ENCODE data around the gene FLOT2. TPM values are rescaled to one million over a fixed set of nuclear protein-coding genes. Genes with fewer than 3 reads are reported as not detected.
A peak's percentile ranks its signal among the peaks of the same experiment; 100 is the strongest.
"Not testable (repeated sequence)": the region's sequence is repeated elsewhere in the genome, so short reads cannot be mapped to it uniquely, and the experiment has no call there.

FLOT2 gene
- total and polyA plus RNA-seq, 12 donors: 23.8 to 193 (median 69.1) TPM

DNA sequence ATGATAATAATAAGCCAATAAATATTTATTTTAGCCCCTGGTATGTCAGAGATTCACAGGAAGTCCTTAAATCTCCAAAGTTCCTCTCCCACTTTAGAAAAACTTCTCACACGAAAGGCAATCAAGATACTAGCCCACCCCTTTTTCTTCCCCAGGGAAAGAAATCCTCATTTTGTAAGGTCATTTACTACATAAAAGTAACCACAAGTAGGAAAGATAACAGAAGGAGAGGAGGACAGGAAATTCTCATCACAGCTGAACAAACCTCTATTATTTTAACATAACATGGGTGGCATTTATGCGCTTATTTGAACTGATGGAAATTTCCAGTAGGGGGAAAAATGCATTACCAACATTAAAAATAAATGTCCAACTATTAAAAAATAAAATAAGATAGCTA, 58.3 kb downstream of the FLOT2 start:
- WGBS, 4 donors: 71 to 87% (median 78%) methylated on average over 2 of the region's 2 CpGs
- Histone ChIP-seq H3K9me3 (replicated peaks in 1 of 3) (no peaks in the 10 kb centered on the region), H3K4me1 (replicated peaks in 1 of 2) (peaks cover 5 to 10% of the 10 kb centered on the region in 2 donors), H3K27ac (no peak overlapping the region), H3K36me3 (replicated peaks in 1 of 2) (no peaks in the 10 kb centered on the region), H3K27me3 (no peaks in the 10 kb centered on the region), H3K4me3 (no peak overlapping the region)
- no peak for DNase-seq
- intact Hi-C loops (cut with DNase I): no loop called here
- TF ChIP-seq, protein P1, sequence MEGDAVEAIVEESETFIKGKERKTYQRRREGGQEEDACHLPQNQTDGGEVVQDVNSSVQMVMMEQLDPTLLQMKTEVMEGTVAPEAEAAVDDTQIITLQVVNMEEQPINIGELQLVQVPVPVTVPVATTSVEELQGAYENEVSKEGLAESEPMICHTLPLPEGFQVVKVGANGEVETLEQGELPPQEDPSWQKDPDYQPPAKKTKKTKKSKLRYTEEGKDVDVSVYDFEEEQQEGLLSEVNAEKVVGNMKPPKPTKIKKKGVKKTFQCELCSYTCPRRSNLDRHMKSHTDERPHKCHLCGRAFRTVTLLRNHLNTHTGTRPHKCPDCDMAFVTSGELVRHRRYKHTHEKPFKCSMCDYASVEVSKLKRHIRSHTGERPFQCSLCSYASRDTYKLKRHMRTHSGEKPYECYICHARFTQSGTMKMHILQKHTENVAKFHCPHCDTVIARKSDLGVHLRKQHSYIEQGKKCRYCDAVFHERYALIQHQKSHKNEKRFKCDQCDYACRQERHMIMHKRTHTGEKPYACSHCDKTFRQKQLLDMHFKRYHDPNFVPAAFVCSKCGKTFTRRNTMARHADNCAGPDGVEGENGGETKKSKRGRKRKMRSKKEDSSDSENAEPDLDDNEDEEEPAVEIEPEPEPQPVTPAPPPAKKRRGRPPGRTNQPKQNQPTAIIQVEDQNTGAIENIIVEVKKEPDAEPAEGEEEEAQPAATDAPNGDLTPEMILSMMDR (IDR thresholded peaks at IDR 0.05): no peak
- TF ChIP-seq POLR2A (IDR thresholded peaks at IDR 0.05): no peak

DNA sequence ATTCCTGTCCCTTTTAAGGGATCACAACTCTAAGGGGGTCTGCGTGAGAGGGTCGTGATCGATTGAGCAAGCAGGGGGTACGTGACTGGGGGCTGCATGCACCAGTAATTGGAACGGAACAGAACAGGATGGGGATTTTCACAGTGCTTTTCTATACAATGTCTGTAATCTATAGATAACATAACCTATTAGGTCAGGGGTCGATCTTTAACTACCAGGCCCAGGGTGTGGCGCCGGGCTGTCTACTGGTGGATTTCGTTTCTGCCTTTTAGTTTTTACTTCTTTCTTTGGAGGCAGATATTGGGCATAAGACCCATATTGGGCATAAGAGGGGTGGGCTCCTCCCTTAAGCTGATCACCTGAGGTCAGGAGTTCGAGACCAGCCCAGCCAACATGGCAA, 61.0 kb downstream of the FLOT2 start:
- H3K4me3 ChIP-seq; H3K27me3 ChIP-seq; H3K36me3 ChIP-seq (replicated peaks in 1 of 2); intact Hi-C loops (cut with DNase I); H3K27ac ChIP-seq; H3K4me1 ChIP-seq (replicated peaks in 1 of 2); H3K9me3 ChIP-seq (replicated peaks in 1 of 3): not testable (repeated sequence)
- peak in 1 of 7 donors; percentile 38 for DNase-seq
- WGBS, 4 donors: 90 to 93% (median 92%) methylated on average over 8 to 10 of the region's 10 CpGs

DNA sequence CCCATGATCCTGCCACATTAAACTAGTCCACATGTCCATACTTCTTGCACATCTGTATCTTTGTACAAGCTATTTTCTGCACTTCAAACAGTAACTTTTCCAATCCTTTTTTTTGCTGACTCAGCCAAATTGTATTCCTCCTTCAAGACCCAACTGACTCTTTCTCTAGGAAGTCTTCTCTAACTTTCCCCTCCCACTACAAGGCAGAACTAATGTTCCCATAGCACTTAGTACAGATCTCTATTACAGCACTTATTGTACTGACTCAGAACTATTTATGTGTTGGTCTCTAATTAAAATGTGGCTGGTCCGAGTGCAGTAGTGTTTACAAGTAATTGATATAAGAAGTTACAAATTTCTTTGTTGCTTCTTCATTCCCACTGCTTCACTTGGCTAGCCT, 63.1 kb downstream of the FLOT2 start:
- Histone ChIP-seq H3K27ac (no peak overlapping the region), H3K36me3 (replicated peaks in 1 of 2) (no peaks in the 10 kb centered on the region), H3K27me3 (no peaks in the 10 kb centered on the region), H3K9me3 (replicated peaks in 1 of 3) (no peaks in the 10 kb centered on the region), H3K4me3 (no peak overlapping the region), H3K4me1 (replicated peaks in 1 of 2) (no peaks in the 10 kb centered on the region)
- 96 to 100% (median 100%) methylated on average over 1 of the region's 1 CpG for WGBS, 4 donors
- TF ChIP-seq, protein P1 (IDR thresholded peaks at IDR 0.05): no peak
- TF ChIP-seq POLR2A (IDR thresholded peaks at IDR 0.05): no peak
- DNase-seq: no peak
- intact Hi-C loops (cut with DNase I): no loop called here

MicroRNAs within 50 kb of the gene (microRNA counts, 767-probe panel; counts per million panel counts)
- microRNA hsa-miR-144-3p (0 to 3,569 counts per million in 2 donors), microRNA hsa-miR-451a (4,554 to 6,747 counts per million in 2 donors)

Small RNAs within 50 kb of the gene (microRNA-seq; reads per million reads assigned to microRNA genes)
- 0 reads per million in 3 donors for gene MIR451B

Small RNAs within 50 kb of the gene (small RNA-seq; reads per million reads assigned to genes)
- gene RF00019: 0 reads per million in 2 donors

Other genes starting within 250 kb of the FLOT2 start
- 100 to 1,000 TPM in 3 of 9 donors, 10 to 100 TPM in 6; 58.5 to 195 (median 84.8) TPM for gene SDF2, start 235.8 kb downstream of the FLOT2 start, total RNA-seq
- gene SDF2, start 235.8 kb downstream of the FLOT2 start, polyA plus RNA-seq: 100 to 1,000 TPM in 1 of 3 donors, 10 to 100 TPM in 2; 50.6 to 121 (median 52.7) TPM
- gene SUPT6H, start 235.5 kb downstream of the FLOT2 start, total RNA-seq: 100 to 1,000 TPM in 1 of 9 donors, 10 to 100 TPM in 8; 48.1 to 125 (median 68.5) TPM
- 10 to 100 TPM; 58.9 to 76.4 (median 74.2) TPM for gene SUPT6H, start 235.5 kb downstream of the FLOT2 start, polyA plus RNA-seq
- gene PROCA1, start 185.8 kb downstream of the FLOT2 start, total RNA-seq: 1 to 10 TPM in 4 of 9 donors, under 1 TPM in 4, not detected in 1; 0.61 to 3.2 (median 1.6) TPM
- gene PROCA1, start 185.8 kb downstream of the FLOT2 start, polyA plus RNA-seq: 1 to 10 TPM in 2 of 3 donors, under 1 TPM in 1; 0.75 to 8.8 (median 3.8) TPM
- 100 to 1,000 TPM; 111 to 332 (median 150) TPM for gene RAB34, start 179.9 kb downstream of the FLOT2 start, total RNA-seq
- 100 to 1,000 TPM; 114 to 195 (median 139) TPM for gene RAB34, start 179.9 kb downstream of the FLOT2 start, polyA plus RNA-seq
- gene RPL23A, start 177.7 kb downstream of the FLOT2 start, total RNA-seq: 1,000 to 10,000 TPM in 5 of 9 donors, 100 to 1,000 TPM in 4; 135 to 1,266 (median 1,139) TPM
- 100 to 1,000 TPM; 523 to 901 (median 672) TPM for gene RPL23A, start 177.7 kb downstream of the FLOT2 start, polyA plus RNA-seq
- 10 to 100 TPM in 2 of 9 donors, 1 to 10 TPM in 6, under 1 TPM in 1; 0.52 to 13.0 (median 5.6) TPM for gene TLCD1, start 171.5 kb downstream of the FLOT2 start, total RNA-seq
- 10 to 100 TPM in 1 of 3 donors, 1 to 10 TPM in 2; 3.9 to 18.8 (median 6.8) TPM for gene TLCD1, start 171.5 kb downstream of the FLOT2 start, polyA plus RNA-seq
- gene NEK8, start 168.9 kb downstream of the FLOT2 start, total RNA-seq: 10 to 100 TPM in 1 of 9 donors, 1 to 10 TPM in 7, under 1 TPM in 1; 0.54 to 11.9 (median 6.1) TPM
- gene NEK8, start 168.9 kb downstream of the FLOT2 start, polyA plus RNA-seq: 10 to 100 TPM in 1 of 3 donors, 1 to 10 TPM in 2; 6.0 to 10.8 (median 6.6) TPM
- 10 to 100 TPM in 8 of 9 donors, 1 to 10 TPM in 1; 8.2 to 50.5 (median 23.0) TPM for gene TRAF4, start 153.7 kb downstream of the FLOT2 start, total RNA-seq
- gene TRAF4, start 153.7 kb downstream of the FLOT2 start, polyA plus RNA-seq: 10 to 100 TPM; 13.0 to 22.7 (median 17.9) TPM
- gene FAM222B, start 54.9 kb downstream of the FLOT2 start, total RNA-seq: 10 to 100 TPM in 6 of 9 donors, 1 to 10 TPM in 3; 5.0 to 18.3 (median 14.8) TPM
- 10 to 100 TPM in 2 of 3 donors, 1 to 10 TPM in 1; 4.9 to 16.4 (median 10.6) TPM for gene FAM222B, start 54.9 kb downstream of the FLOT2 start, polyA plus RNA-seq
- gene ERAL1, start 42.7 kb downstream of the FLOT2 start, total RNA-seq: 10 to 100 TPM; 42.8 to 62.1 (median 51.7) TPM
- 10 to 100 TPM; 44.0 to 80.8 (median 60.9) TPM for gene ERAL1, start 42.7 kb downstream of the FLOT2 start, polyA plus RNA-seq
- 10 to 100 TPM in 8 of 9 donors, 1 to 10 TPM in 1; 4.4 to 23.5 (median 14.9) TPM for gene DHRS13, start 5.3 kb upstream of the FLOT2 start, total RNA-seq
- gene DHRS13, start 5.3 kb upstream of the FLOT2 start, polyA plus RNA-seq: 10 to 100 TPM in 2 of 3 donors, 1 to 10 TPM in 1; 8.9 to 15.4 (median 10.5) TPM
- 10 to 100 TPM; 14.4 to 47.9 (median 31.4) TPM for gene PHF12, start 53.8 kb upstream of the FLOT2 start, total RNA-seq
- gene PHF12, start 53.8 kb upstream of the FLOT2 start, polyA plus RNA-seq: 10 to 100 TPM; 16.2 to 22.7 (median 18.7) TPM
- gene SEZ6, start 108.3 kb upstream of the FLOT2 start, total RNA-seq: 1 to 10 TPM in 1 of 9 donors, under 1 TPM in 2, not detected in 6; 0.11 to 1.0 (median 0.14) TPM
- gene SEZ6, start 108.3 kb upstream of the FLOT2 start, polyA plus RNA-seq: under 1 TPM; 0.18 to 0.88 (median 0.47) TPM
- 1 to 10 TPM in 7 of 9 donors, under 1 TPM in 2; 0.47 to 2.2 (median 1.4) TPM for gene PIPOX, start 145.4 kb upstream of the FLOT2 start, total RNA-seq
- gene PIPOX, start 145.4 kb upstream of the FLOT2 start, polyA plus RNA-seq: under 1 TPM; 0.34 to 0.97 (median 0.82) TPM

Data from adrenal gland (tissue), 12 donors.